Upper lobe of left lung (tissue), 6 donors: Measurements from ENCODE around the gene PPP1R12B. TPM values are rescaled to one million over a fixed set of nuclear protein-coding genes. Genes with fewer than 3 reads are reported as not detected.
"Not testable (repeated sequence)": the region's sequence is repeated elsewhere in the genome, so short reads cannot be mapped to it uniquely, and the experiment has no call there.

Source experiments
- ATAC-seq, 2 donors: fragments of 200-7000 bp; cut with Tn5 transposase; one replicate each; pipeline ENCODE4 v1.9.1; 2022; ENCODE audit warnings: mild to moderate bottlenecking in 2 of 2, moderate library complexity in 2 of 2; ENCODE audit not compliant: low FRiP score in 2 of 2
- DNase-seq, 2 donors: peaks; one replicate each; pipeline ENCODE4 v3.0.0-alpha.2; 2019 to 2020
- H3K27ac ChIP-seq, 4 donors: fragments of 200-600 bp; sonication (generic); one replicate each; pipeline ENCODE4 v1.5.1; 2016 to 2019
- H3K27me3 ChIP-seq, 4 donors: fragments of 200-600 bp; sonication (generic); one replicate each; pipeline ENCODE4 v1.5.1; 2017 to 2019
- H3K36me3 ChIP-seq, 4 donors: fragments of 200-600 bp; sonication (generic); one replicate each; pipeline ENCODE4 v1.5.1; 2016 to 2019
- H3K4me1 ChIP-seq, 4 donors: fragments of 200-600 bp; sonication (generic); one replicate each; pipeline ENCODE4 v1.5.1; 2018 to 2019
- H3K4me3 ChIP-seq, 4 donors: fragments of 200-600 bp; sonication (generic); one replicate each; pipeline ENCODE4 v1.5.1; 2017 to 2019; ENCODE audit warnings: mild to moderate bottlenecking in 2 of 4, moderate library complexity in 1 of 4
- H3K9me3 ChIP-seq, 4 donors: fragments of 200-600 bp; sonication (generic); one replicate each; pipeline ENCODE4 v1.5.1; 2018 to 2019
- CTCF ChIP-seq, 6 experiments: fragments of 450-650 bp in 4 of 6; fragments of 200-600 bp in 2 of 6; sonication (generic) in 2 of 6; IDR thresholded peaks; one replicate each; pipeline ENCODE4 v1.5.1; 2016 to 2019; ENCODE audit warnings: antibody characterized with exemption in 6 of 6
- EP300 ChIP-seq, 4 donors: sonication (generic); formaldehyde crosslinking; IDR thresholded peaks; one replicate each; pipeline ENCODE4 v1.5.1; 2017; ENCODE audit warnings: antibody characterized with exemption in 4 of 4, control low read depth in 2 of 4
- POLR2A ChIP-seq, 4 donors: fragments of 450-650 bp; IDR thresholded peaks; one replicate each; pipeline ENCODE4 v1.5.1; 2016 to 2017; ENCODE audit warnings: antibody characterized with exemption in 4 of 4, mild to moderate bottlenecking in 2 of 4
- POLR2AphosphoS5 ChIP-seq, 2 donors: sonication (generic); formaldehyde crosslinking; IDR thresholded peaks; one replicate each; pipeline ENCODE4 v1.5.1; 2017; ENCODE audit warnings: antibody characterized with exemption in 2 of 2
- WGBS, 2 donors: methylation state at CpG; one replicate each; pipeline ENCODE4 v1.1.5; 2017 to 2018; 5-methylcytosine and 5-hydroxymethylcytosine counted together
- total RNA-seq, 6 donors: library from RNA; depleted of rRNA in 4 of 6; stranded (reverse); fragments of >200 nt in 4 of 6; gene quantifications; one replicate each; pipeline versions ENCODE4 v1.1.0 to v1.2.1, GENCODE V29; 2016 to 2021
- donor health status: DM: no; HTN: no; CAD: no; lungs with moderate emphysema.
- donor health status: DM: no; HTN: yes; CAD: no; lungs with severe emphysema.

Gene PPP1R12B
- total RNA-seq, 6 donors from 2014 or later = 27.6 to 120 (median 40.5) TPM

- 88 to 91% methylated on average over 3 of the region's 3 CpGs for WGBS, 2 donors
- ATAC-seq (no peak), DNase-seq (no peak)
- Histone ChIP-seq H3K4me1 (no peaks in the 10 kb centered on the region), H3K9me3 (no peaks in the 10 kb centered on the region), H3K36me3 (peaks cover 11 to 46% (median 24%) of the 10 kb centered on the region in 4 donors), H3K27ac (no peak overlapping the region), H3K27me3 (no peaks in the 10 kb centered on the region), H3K4me3 (no peak overlapping the region)
- TF ChIP-seq POLR2A (IDR thresholded peaks at IDR 0.05) = no peak
- TF ChIP-seq CTCF (IDR thresholded peaks at IDR 0.05) = no peak
- no peak for TF ChIP-seq POLR2AphosphoS5 (IDR thresholded peaks at IDR 0.05)
- no peak for TF ChIP-seq EP300 (IDR thresholded peaks at IDR 0.05)
These were observed 84.9 kb downstream of the PPP1R12B start for GRCh38 chr1:202433155-202434043.

GRCh38 chr1:202434059-202434458 lies 85.6 kb downstream of the PPP1R12B start:
- TF ChIP-seq EP300 (IDR thresholded peaks at IDR 0.05) = no peak
- TF ChIP-seq POLR2AphosphoS5 (IDR thresholded peaks at IDR 0.05) = no peak
- TF ChIP-seq CTCF (IDR thresholded peaks at IDR 0.05) = no peak
- TF ChIP-seq POLR2A (IDR thresholded peaks at IDR 0.05) = no peak
- H3K27me3 ChIP-seq = no peaks in the 10 kb centered on the region
- H3K27ac ChIP-seq = no peak overlapping the region
- DNase-seq (no peak), ATAC-seq (no peak)
- no peak overlapping the region for H3K4me3 ChIP-seq
- H3K9me3 ChIP-seq = no peaks in the 10 kb centered on the region
- no peaks in the 10 kb centered on the region for H3K4me1 ChIP-seq
- peaks cover 11 to 52% (median 31%) of the 10 kb centered on the region in 4 donors for H3K36me3 ChIP-seq

DNA sequence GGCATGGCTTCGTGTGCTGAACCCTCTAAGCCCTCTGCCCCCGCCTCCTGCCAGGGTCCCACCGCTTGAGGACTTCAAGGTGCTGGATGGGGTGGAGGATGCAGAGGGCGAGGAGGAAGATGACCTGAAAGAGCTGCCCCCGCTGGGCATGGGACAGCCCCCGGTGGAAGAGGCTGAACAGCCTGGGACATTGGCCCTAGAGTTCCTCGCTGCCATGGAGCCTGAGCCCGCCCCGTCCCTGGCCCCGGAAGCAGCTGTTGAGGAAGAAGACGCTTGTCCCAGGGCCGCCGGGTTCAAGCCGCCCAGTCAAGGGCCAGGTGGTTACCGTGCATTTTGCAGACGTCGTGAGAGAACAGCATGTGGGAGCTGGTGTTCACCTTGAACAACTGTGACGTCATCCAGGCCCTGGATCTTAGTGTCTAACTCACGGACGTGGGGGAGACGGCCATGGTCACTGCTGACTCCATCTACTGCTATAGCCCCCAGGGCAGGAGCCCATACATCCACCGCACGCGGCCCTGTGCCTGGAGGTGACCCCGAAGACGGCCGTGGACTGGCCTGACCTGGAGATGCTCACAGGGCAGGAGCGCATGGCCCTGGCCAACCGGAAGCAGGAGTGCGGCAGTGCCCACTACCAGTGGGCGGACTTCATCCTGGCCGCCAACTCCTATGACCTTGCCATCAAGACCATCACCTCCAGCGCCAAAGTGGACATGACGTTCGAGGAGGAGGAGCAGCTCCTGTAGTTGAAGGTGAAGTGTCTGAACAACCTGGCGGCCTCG lies 90.1 kb downstream of the PPP1R12B start:
- ATAC-seq (no peak), DNase-seq (peak in 1 of 2 donors; percentile 68)
- WGBS, 2 donors = 96 to 98% methylated on average over 34 to 37 of the region's 37 CpGs
- no peaks in the 10 kb centered on the region for H3K9me3 ChIP-seq
- no peaks in the 10 kb centered on the region for H3K27me3 ChIP-seq
- H3K4me1 ChIP-seq = no peaks in the 10 kb centered on the region
- H3K27ac ChIP-seq = no peak overlapping the region
- peaks cover 11 to 61% (median 26%) of the 10 kb centered on the region in 4 donors for H3K36me3 ChIP-seq
- no peak overlapping the region for H3K4me3 ChIP-seq
- no peak for TF ChIP-seq CTCF (IDR thresholded peaks at IDR 0.05)
- no peak for TF ChIP-seq POLR2AphosphoS5 (IDR thresholded peaks at IDR 0.05)
- no peak for TF ChIP-seq EP300 (IDR thresholded peaks at IDR 0.05)
- TF ChIP-seq POLR2A (IDR thresholded peaks at IDR 0.05) = no peak

GRCh38 chr1:202439308-202439707 lies 90.8 kb downstream of the PPP1R12B start:
- peak in 1 of 2 donors; percentile 61 for ATAC-seq
- Histone ChIP-seq H3K4me3 (no peak overlapping the region), H3K36me3 (peaks cover 11 to 63% (median 26%) of the 10 kb centered on the region in 4 donors), H3K4me1 (no peaks in the 10 kb centered on the region), H3K27ac (no peak overlapping the region), H3K27me3 (no peaks in the 10 kb centered on the region), H3K9me3 (no peaks in the 10 kb centered on the region)
- TF ChIP-seq POLR2AphosphoS5 (IDR thresholded peaks at IDR 0.05) = no peak
- no peak for TF ChIP-seq CTCF (IDR thresholded peaks at IDR 0.05)
- TF ChIP-seq EP300 (IDR thresholded peaks at IDR 0.05) = no peak
- no peak for TF ChIP-seq POLR2A (IDR thresholded peaks at IDR 0.05)
- peak in 1 of 2 donors; percentile 81 for DNase-seq
- 89 to 96% methylated on average over 9 to 14 of the region's 14 CpGs for WGBS, 2 donors

DNA sequence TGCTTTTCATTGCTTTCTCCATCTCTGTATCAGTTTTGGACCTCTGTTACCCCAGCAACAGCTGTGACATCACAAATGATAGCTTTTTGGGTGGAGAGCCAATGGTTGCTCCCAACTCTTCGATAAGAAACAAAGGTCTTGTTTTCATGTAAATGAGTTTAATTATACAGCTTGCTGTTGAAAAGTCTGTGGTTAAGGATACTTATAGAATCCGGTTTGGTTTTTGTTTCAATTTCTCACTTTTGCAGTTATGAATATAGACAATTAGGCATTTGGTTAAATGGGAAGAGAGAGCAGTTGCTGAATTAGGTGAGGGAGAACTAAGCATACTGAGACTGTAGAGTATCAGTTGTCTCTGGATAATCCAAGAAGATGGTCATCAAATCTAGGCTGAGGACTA lies 99.6 kb downstream of the PPP1R12B start:
- H3K4me3 ChIP-seq, ATAC-seq, H3K9me3 ChIP-seq, H3K4me1 ChIP-seq, H3K27me3 ChIP-seq, H3K27ac ChIP-seq, DNase-seq: not testable (repeated sequence)
- peaks cover 0 to 32% (median 15%) of the 10 kb centered on the region in 4 donors for H3K36me3 ChIP-seq
- WGBS, 2 donors = 78 to 80% methylated on average over 2 of the region's 2 CpGs

GRCh38 chr1:202451641-202452040 lies 103.1 kb downstream of the PPP1R12B start:
- not testable (repeated sequence) for H3K4me3 ChIP-seq, H3K27ac ChIP-seq, H3K27me3 ChIP-seq, ATAC-seq, H3K9me3 ChIP-seq, H3K4me1 ChIP-seq
- peaks cover 0 to 19% (median 13%) of the 10 kb centered on the region in 4 donors for H3K36me3 ChIP-seq
- peak in 1 of 2 donors; percentile 55 for DNase-seq
- WGBS, 2 donors = 99% methylated on average over 12 of the region's 26 CpGs; no CpG with 5 or more reads in 1 of the 2 donors
